ENCODE data around the gene SOX30.

- no peak for TF ChIP-seq POLR2A (IDR thresholded peaks at IDR 0.05)
- TF ChIP-seq, protein P1, sequence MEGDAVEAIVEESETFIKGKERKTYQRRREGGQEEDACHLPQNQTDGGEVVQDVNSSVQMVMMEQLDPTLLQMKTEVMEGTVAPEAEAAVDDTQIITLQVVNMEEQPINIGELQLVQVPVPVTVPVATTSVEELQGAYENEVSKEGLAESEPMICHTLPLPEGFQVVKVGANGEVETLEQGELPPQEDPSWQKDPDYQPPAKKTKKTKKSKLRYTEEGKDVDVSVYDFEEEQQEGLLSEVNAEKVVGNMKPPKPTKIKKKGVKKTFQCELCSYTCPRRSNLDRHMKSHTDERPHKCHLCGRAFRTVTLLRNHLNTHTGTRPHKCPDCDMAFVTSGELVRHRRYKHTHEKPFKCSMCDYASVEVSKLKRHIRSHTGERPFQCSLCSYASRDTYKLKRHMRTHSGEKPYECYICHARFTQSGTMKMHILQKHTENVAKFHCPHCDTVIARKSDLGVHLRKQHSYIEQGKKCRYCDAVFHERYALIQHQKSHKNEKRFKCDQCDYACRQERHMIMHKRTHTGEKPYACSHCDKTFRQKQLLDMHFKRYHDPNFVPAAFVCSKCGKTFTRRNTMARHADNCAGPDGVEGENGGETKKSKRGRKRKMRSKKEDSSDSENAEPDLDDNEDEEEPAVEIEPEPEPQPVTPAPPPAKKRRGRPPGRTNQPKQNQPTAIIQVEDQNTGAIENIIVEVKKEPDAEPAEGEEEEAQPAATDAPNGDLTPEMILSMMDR (IDR thresholded peaks at IDR 0.05) = no peak
- no peak for TF ChIP-seq POLR2AphosphoS5 (IDR thresholded peaks at IDR 0.05)
Observed at GRCh38 chr5:157611571-157612476, 40.4 kb downstream of the SOX30 start.

Measured in gastroesophageal sphincter (tissue), 3 donors.